Glomerular endothelial cell (primary cell): ENCODE measurements around the gene STK25. TPM values are rescaled to one million over a fixed set of nuclear protein-coding genes. Genes with fewer than 3 reads are reported as not detected.

Source experiments
- DNase-seq: peaks from one replicate; pipeline ENCODE4 v3.0.0-alpha.2; 2011; ENCODE audit warnings: low read depth, low spot score; ENCODE audit errors: extremely low read depth
- total RNA-seq: library from RNA; depleted of rRNA; stranded (reverse); fragments of >200 nt; gene quantifications from 2 replicates; pipeline ENCODE4 v1.2.3, GENCODE V29; 2015

The STK25 gene
- total RNA-seq, 1 donor from 2014 or later: 334 TPM

GRCh38 chr2:241496003-241496707 lies 12.2 kb downstream of the STK25 start:
- no peak for DNase-seq

- no peak for DNase-seq
These were observed 13.0 kb downstream of the STK25 start for GRCh38 chr2:241495172-241496002.

- DNase-seq: no peak
These were observed 14.0 kb downstream of the STK25 start for GRCh38 chr2:241494311-241494908.

- no peak for DNase-seq
These were observed 15.3 kb downstream of the STK25 start for GRCh38 chr2:241493092-241493491.

- DNase-seq: no peak
These were observed 16.2 kb downstream of the STK25 start for GRCh38 chr2:241492174-241492565.

- DNase-seq: no peak
These were observed 16.7 kb downstream of the STK25 start for GRCh38 chr2:241491549-241492173.

GRCh38 chr2:241490825-241491506 lies 17.4 kb downstream of the STK25 start:
- DNase-seq: no peak

GRCh38 chr2:241489733-241490680 lies 18.4 kb downstream of the STK25 start:
- DNase-seq: no peak

GRCh38 chr2:241489088-241489487 lies 19.3 kb downstream of the STK25 start:
- DNase-seq: no peak

GRCh38 chr2:241485172-241485911 lies 23.0 kb downstream of the STK25 start:
- no peak for DNase-seq

GRCh38 chr2:241483305-241483704 lies 25.1 kb downstream of the STK25 start:
- no peak for DNase-seq

- DNase-seq: no peak
These were observed 26.0 kb downstream of the STK25 start for GRCh38 chr2:241482126-241482955.

- DNase-seq: no peak
These were observed 26.7 kb downstream of the STK25 start for GRCh38 chr2:241481687-241482086.

GRCh38 chr2:241479026-241479898 lies 29.1 kb downstream of the STK25 start:
- no peak for DNase-seq

GRCh38 chr2:241478166-241478565 lies 30.2 kb downstream of the STK25 start:
- no peak for DNase-seq

- no peak for DNase-seq
These were observed 33.1 kb downstream of the STK25 start for GRCh38 chr2:241475267-241475666.

GRCh38 chr2:241473399-241473798 lies 35.0 kb downstream of the STK25 start:
- DNase-seq: no peak
